SK-N-SH (cell line): Measurements from ENCODE around the gene POLR3E. TPM values are rescaled to one million over a fixed set of nuclear protein-coding genes. Genes with fewer than 3 reads are reported as not detected.

Experiments
- CTCF ChIA-PET: fragments of 300-600, 350-600 bp; formaldehyde crosslinking; extraction: SDS; loops from one replicate; lab custom pipeline; 2021; lab: Yijun Ruan, JAX
- POLR2A ChIA-PET: fragments of 350-600 bp; sonication (Branson Sonifier 250); formaldehyde crosslinking; extraction: SDS; loops from one replicate; lab custom pipeline; 2020; ENCODE audit warnings: antibody characterized with exemption, inconsistent platforms; lab: Yijun Ruan, JAX
- DNase-seq: peaks from one replicate; pipeline ENCODE4 v3.0.0; 2012
- H2AFZ ChIP-seq: fragments of 200-600 bp; sonication (generic); 2 replicates; pipeline ENCODE4 v1.8.1; 2016; ENCODE audit warnings: antibody characterized with exemption, mild to moderate bottlenecking, low read depth
- H3F3A ChIP-seq: fragments of 200-600 bp; sonication (generic); replicated peaks from 2 replicates; pipeline ENCODE3; 2016; ENCODE audit warnings: antibody characterized with exemption, mild to moderate bottlenecking; ENCODE audit not compliant: insufficient read depth
- H3K27ac ChIP-seq, 2 experiments: fragments of 200-500 bp in 1 of 2; fragments of 200-600 bp in 1 of 2; sonication (Bioruptor generic) in 1 of 2; sonication (generic), shearing (Covaris generic) in 1 of 2; 2 replicates each; pipeline versions ENCODE4 v1.5.1 to v1.6.1; 2014 to 2016; ENCODE audit warnings: low read depth in 2 of 2, inconsistent platforms in 1 of 2, low read length in 1 of 2, mild to moderate bottlenecking in 1 of 2, mixed read lengths in 1 of 2
- H3K27me3 ChIP-seq: fragments of 200-600 bp; sonication (generic), shearing (Covaris generic); 2 replicates; pipeline ENCODE4 v1.6.1; 2016; ENCODE audit warnings: mixed run types; ENCODE audit not compliant: insufficient read depth
- H3K36me3 ChIP-seq, 2 experiments: fragments of 200-500 bp in 1 of 2; fragments of 200-600 bp in 1 of 2; sonication (Bioruptor generic) in 1 of 2; sonication (generic) in 1 of 2; replicated peaks in 1 of 2; 2 replicates each; pipeline versions ENCODE3 to v1.5.1; 2014 to 2016; ENCODE audit warnings: low read length in 1 of 2, mild to moderate bottlenecking in 1 of 2; ENCODE audit not compliant: insufficient read depth in 2 of 2, control insufficient read depth in 1 of 2
- H3K4me1 ChIP-seq, 2 experiments: fragments of 200-500 bp in 1 of 2; fragments of 200-600 bp in 1 of 2; sonication (Bioruptor generic) in 1 of 2; sonication (generic), shearing (Covaris generic) in 1 of 2; 2 replicates each; pipeline versions ENCODE4 v1.5.1 to v1.6.1; 2014 to 2016; ENCODE audit warnings: low read depth in 1 of 2, low read length in 1 of 2, mixed run types in 1 of 2; ENCODE audit not compliant: insufficient read depth in 2 of 2, control insufficient read depth in 1 of 2
- H3K4me2 ChIP-seq: fragments of 200-600 bp; sonication (generic), shearing (Covaris generic); 2 replicates; pipeline ENCODE4 v1.6.1; 2017; ENCODE audit warnings: mixed run types
- H3K4me3 ChIP-seq, 2 experiments: fragments of 200-500 bp in 1 of 2; fragments of 200-600 bp in 1 of 2; sonication (Bioruptor generic) in 1 of 2; sonication (generic), shearing (Covaris generic) in 1 of 2; 2 replicates each; pipeline versions ENCODE4 v1.5.1 to v1.8.1; 2014 to 2016; ENCODE audit warnings: low read depth in 2 of 2, inconsistent platforms in 1 of 2, low read length in 1 of 2, mild to moderate bottlenecking in 1 of 2, mixed read lengths in 1 of 2, moderate library complexity in 1 of 2
- H3K79me2 ChIP-seq: fragments of 200-600 bp; sonication (generic); 2 replicates; pipeline ENCODE4 v1.8.1; 2017; ENCODE audit warnings: mild to moderate bottlenecking; ENCODE audit not compliant: insufficient read depth
- H3K9ac ChIP-seq: fragments of 200-600 bp; sonication (generic); 2 replicates; pipeline ENCODE4 v1.6.1; 2017; ENCODE audit warnings: mixed run types
- H3K9me2 ChIP-seq: fragments of 200-600 bp; sonication (generic); 2 replicates; pipeline ENCODE4 v1.6.1; 2017; ENCODE audit warnings: mixed run types
- H3K9me3 ChIP-seq: fragments of 200-600 bp; sonication (generic); 2 replicates; pipeline ENCODE4 v1.6.1; 2017; ENCODE audit warnings: mixed run types, mild to moderate bottlenecking, moderate library complexity
- H4K20me1 ChIP-seq: fragments of 200-600 bp; sonication (generic); 2 replicates; pipeline ENCODE4 v1.6.1; 2017; ENCODE audit warnings: mild to moderate bottlenecking, mixed run types; ENCODE audit not compliant: insufficient read depth
- CHD2 ChIP-seq: fragments of 150-350 bp; IDR thresholded peaks from 2 replicates; pipeline ENCODE4 v1.6.1; 2018; ENCODE audit warnings: low read length; ENCODE audit not compliant: partially characterized antibody
- CTCF ChIP-seq: fragments of 200-600 bp; sonication (generic); IDR thresholded peaks from 2 replicates; pipeline ENCODE4 v1.6.1; 2017; ENCODE audit warnings: antibody characterized with exemption, mild to moderate bottlenecking, moderate library complexity
- EZH2phosphoT487 ChIP-seq: fragments of 200-600 bp; sonication (generic); IDR thresholded peaks from 2 replicates; pipeline ENCODE4 v1.6.1; 2017; ENCODE audit warnings: low read depth, mixed run types, mild to moderate bottlenecking, antibody characterized with exemption, moderate library complexity, borderline replicate concordance
- FOSL2 ChIP-seq: IDR thresholded peaks from 2 replicates; pipeline ENCODE4 v1.4.0; 2012; ENCODE audit warnings: low read depth, mild to moderate bottlenecking, moderate library complexity, borderline replicate concordance
- FOXJ3 ChIP-seq: sonication (generic); formaldehyde crosslinking; IDR thresholded peaks from 2 replicates; pipeline ENCODE4 v1.5.1; 2020; ENCODE audit warnings: mild to moderate bottlenecking, missing genetic modification reagents
- FOXM1 ChIP-seq: IDR thresholded peaks from 2 replicates; pipeline ENCODE4 v1.4.0; 2012; ENCODE audit warnings: low read depth, mild to moderate bottlenecking
- GABPA ChIP-seq: IDR thresholded peaks from 2 replicates; pipeline ENCODE4 v1.4.0; 2012; ENCODE audit warnings: low read depth, mild to moderate bottlenecking
- IRF3 ChIP-seq: fragments of 150-350 bp; IDR thresholded peaks from 2 replicates; pipeline ENCODE4 v1.6.1; 2016; ENCODE audit warnings: mild to moderate bottlenecking, low read depth, low read length
- JUND ChIP-seq: IDR thresholded peaks from 2 replicates; pipeline ENCODE4 v1.4.0; 2012
- MXI1 ChIP-seq: IDR thresholded peaks from 2 replicates; pipeline ENCODE4 v1.6.1; 2012; ENCODE audit warnings: mild to moderate bottlenecking, low read depth, low read length, improper control_type of control experiment
- NRF1 ChIP-seq: IDR thresholded peaks from 2 replicates; pipeline ENCODE4 v1.6.1; 2012; ENCODE audit warnings: low read depth, mild to moderate bottlenecking, low read length
- PBX3 ChIP-seq: IDR thresholded peaks from 2 replicates; pipeline ENCODE4; 2012
- POLR2AphosphoS5 ChIP-seq: IDR thresholded peaks from 2 replicates; pipeline ENCODE4 v1.6.1; 2012; ENCODE audit warnings: low read depth, low read length
- RCOR1 ChIP-seq: fragments of 150-350 bp; IDR thresholded peaks from 2 replicates; pipeline ENCODE4 v1.6.1; 2017; ENCODE audit warnings: antibody characterized with exemption, low read length
- RFX5 ChIP-seq: IDR thresholded peaks from 2 replicates; pipeline ENCODE4 v1.6.1; 2012; ENCODE audit warnings: mild to moderate bottlenecking, improper control_type of control experiment, low read length
- SIN3A ChIP-seq: IDR thresholded peaks from 2 replicates; pipeline ENCODE4 v1.6.1; 2012; ENCODE audit warnings: low read depth, mild to moderate bottlenecking, low read length, moderate library complexity, borderline replicate concordance
- TCF12 ChIP-seq: IDR thresholded peaks from 2 replicates; pipeline ENCODE4 v1.4.0; 2012
- TEAD4 ChIP-seq: IDR thresholded peaks from 2 replicates; pipeline ENCODE4 v1.4.0; 2012; ENCODE audit warnings: mild to moderate bottlenecking, borderline replicate concordance; ENCODE audit not compliant: insufficient read depth
- USF1 ChIP-seq: IDR thresholded peaks from 2 replicates; pipeline ENCODE4 v1.4.0; 2012; ENCODE audit warnings: low read depth, borderline replicate concordance
- YY1 ChIP-seq: IDR thresholded peaks from 2 replicates; pipeline ENCODE4 v1.4.0; 2012; ENCODE audit warnings: low read depth, mild to moderate bottlenecking
- WGBS: methylation state at CpG from one replicate; pipeline ENCODE4 v1.1.6; 2017; ENCODE audit warnings: low lambda C conversion rate; 5-methylcytosine and 5-hydroxymethylcytosine counted together
- polyA plus RNA-seq, 3 experiments: library from polyadenylated mRNA; depleted of rRNA; stranded (reverse); fragments of >200 nt; gene quantifications; 2 replicates each; pipeline ENCODE4 v1.2.3, GENCODE V29; 2012
- TF ChIP-seq, protein P1 (sequence below): IDR thresholded peaks from 2 replicates; pipeline ENCODE4 v1.4.0; 2012; ENCODE audit warnings: low read depth
- TF ChIP-seq, protein P2 (sequence below): fragments of 150-350 bp; IDR thresholded peaks from 2 replicates; pipeline ENCODE4 v1.6.1; 2017; ENCODE audit warnings: antibody characterized with exemption, low read length, low read depth, borderline replicate concordance

Gene POLR3E
- polyA plus RNA-seq, 1 of the 3 experiments (the other 2 are of a cell fraction), result 59.6 TPM

DNA sequence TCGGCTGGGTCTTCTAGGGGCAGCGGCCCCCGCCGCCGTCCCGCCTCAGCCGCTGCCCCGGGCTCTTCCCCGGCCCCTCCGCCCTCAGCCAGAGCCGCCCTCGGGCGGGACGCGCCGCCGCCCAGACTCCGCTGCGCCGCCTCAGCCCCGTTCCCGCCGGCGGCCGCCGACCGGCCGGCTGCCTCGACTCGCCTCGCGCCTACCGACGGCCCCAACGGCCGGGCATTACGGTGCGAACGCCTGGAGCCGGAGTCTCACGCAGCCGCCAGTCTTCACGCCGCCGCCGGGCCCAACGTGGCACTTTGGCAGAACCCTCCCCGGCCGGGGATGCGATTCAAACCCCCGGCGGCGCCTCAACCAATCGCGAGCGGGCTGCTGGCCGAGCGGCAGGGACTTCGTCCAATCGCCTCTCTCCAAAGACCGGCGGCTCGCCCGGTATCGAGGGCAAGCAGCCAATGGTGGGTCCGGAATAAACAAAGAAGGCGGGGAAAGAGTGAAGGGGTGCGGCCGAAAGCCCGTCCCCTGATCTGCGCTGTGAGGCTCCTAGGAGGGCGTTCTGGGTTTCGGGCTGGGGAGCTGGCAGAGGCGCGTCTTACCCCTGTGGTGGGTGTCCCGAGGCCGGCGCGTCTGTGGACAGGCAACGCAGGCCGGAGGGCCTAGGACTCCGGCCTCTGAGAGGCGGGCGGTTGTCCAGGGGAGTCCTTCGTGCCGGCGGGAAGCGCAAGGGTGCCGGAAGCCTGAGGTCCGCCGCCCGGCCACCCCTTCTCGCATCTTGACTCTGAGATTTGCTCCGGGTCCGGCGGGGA lies 77.3 kb downstream of the POLR3E start, which contains the start of gene CDR2 (continued):
- TF ChIP-seq FOXJ3 (no peak), MXI1 (peak; percentile 94), POLR2AphosphoS5 (peak; percentile 60)

GRCh38 chr16:22375117-22375962 lies 78.1 kb downstream of the POLR3E start:
- Histone ChIP-seq H4K20me1 (peaks cover 24% of the 10 kb centered on the region), H2AFZ (peak overlapping the region; percentile 91), H3K27me3 (no peaks in the 10 kb centered on the region), H3K79me2 (peaks cover 41% of the 10 kb centered on the region), H3K9me2 (no peaks in the 10 kb centered on the region), H3K9me3 (no peaks in the 10 kb centered on the region), H3K9ac (peak overlapping the region; percentile 93), H3K36me3 (peaks cover 0 to 10% of the 10 kb centered on the region in 2 experiments), H3F3A (peaks cover 12% of the 10 kb centered on the region), H3K27ac (peak overlapping the region; percentile 62 to 67; a peak in 2 of 4 replicates), H3K4me3 (peak overlapping the region; percentile 79 to 85), H3K4me1 (peaks cover 8 to 23% of the 10 kb centered on the region in 2 experiments), H3K4me2 (peak overlapping the region; percentile 88)
- 45% methylated on average over 28 of the region's 28 CpGs for WGBS
- DNase-seq, result peak; percentile 25
- ChIA-PET CTCF (interaction anchor here (0.8 to 1.4 kb wide), 3 partner anchors 24 to 54 kb away, joined by 3 to 4 read pairs (median 3); no protein-coding TSS in a partner anchor), POLR2A (no interaction called here)
- TF ChIP-seq IRF3 (no peak), EZH2phosphoT487 (no peak), CTCF (no peak), FOXJ3 (no peak), FOSL2 (no peak), USF1 (no peak), PBX3 (no peak), NRF1 (no peak), TEAD4 (no peak), YY1 (no peak), TCF12 (no peak), SIN3A (no peak), CHD2 (no peak), RCOR1 (no peak), JUND (no peak), RFX5 (no peak), GABPA (no peak), FOXM1 (no peak)
- TF ChIP-seq, protein P1, sequence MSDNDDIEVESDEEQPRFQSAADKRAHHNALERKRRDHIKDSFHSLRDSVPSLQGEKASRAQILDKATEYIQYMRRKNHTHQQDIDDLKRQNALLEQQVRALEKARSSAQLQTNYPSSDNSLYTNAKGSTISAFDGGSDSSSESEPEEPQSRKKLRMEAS, result no peak; the same call in 1 of the 2 replicates
- TF ChIP-seq, protein P2, sequence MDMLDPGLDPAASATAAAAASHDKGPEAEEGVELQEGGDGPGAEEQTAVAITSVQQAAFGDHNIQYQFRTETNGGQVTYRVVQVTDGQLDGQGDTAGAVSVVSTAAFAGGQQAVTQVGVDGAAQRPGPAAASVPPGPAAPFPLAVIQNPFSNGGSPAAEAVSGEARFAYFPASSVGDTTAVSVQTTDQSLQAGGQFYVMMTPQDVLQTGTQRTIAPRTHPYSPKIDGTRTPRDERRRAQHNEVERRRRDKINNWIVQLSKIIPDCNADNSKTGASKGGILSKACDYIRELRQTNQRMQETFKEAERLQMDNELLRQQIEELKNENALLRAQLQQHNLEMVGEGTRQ, result no peak
